K562 (cell line): ENCODE results near the gene IP6K3. TPM values are rescaled to one million over a fixed set of nuclear protein-coding genes. Genes with fewer than 3 reads are reported as not detected.
A peak's percentile ranks its signal among the peaks of the same experiment; 100 is the strongest.

Source experiments
- ATAC-seq: fragments of 200-7000 bp; cut with Tn5 transposase; 3 replicates; pipeline ENCODE4 v1.9.1; 2020; ENCODE audit warnings: moderate library complexity
- BruUV-seq: library from RNA; stranded (reverse); fragments of 400-500 nt; replicated peaks from 2 replicates; lab custom pipeline; 2021; lab: Mats Ljungman, UMichigan
- CTCF ChIA-PET: fragments of 300-600 bp; formaldehyde crosslinking; extraction: SDS; loops from one replicate; lab custom pipeline; 2021; ENCODE audit warnings: low intra/inter-chr PET ratio; lab: Yijun Ruan, JAX
- POLR2A ChIA-PET: fragments of 300-600, 350-650 bp; sonication (Branson Sonifier 250); formaldehyde crosslinking; extraction: SDS; loops from one replicate; lab custom pipeline; 2021; ENCODE audit warnings: antibody characterized with exemption, inconsistent platforms; lab: Yijun Ruan, JAX
- DNase-seq, 4 experiments: peaks; one replicate each; pipeline versions ENCODE4 v3.0.0 to v3.0.0-alpha.2; 2011 to 2018; ENCODE audit warnings: low spot score in 3 of 4, mixed read lengths in 3 of 4; ENCODE audit errors: extremely low read depth in 1 of 4
- FAIRE-seq: peaks from 2 replicates; lab custom pipeline; 2011; peaks lifted over from hg19 to GRCh38; lab: Jason Lieb, UNC
- H2AFZ ChIP-seq: 2 replicates; pipeline ENCODE4 v1.6.0; 2011; ENCODE audit warnings: low read depth, low read length, control low read depth, inconsistent platforms
- H3K27ac ChIP-seq: fragments of 200-600 bp; 3 replicates; pipeline ENCODE4 v1.8.0; 2011; ENCODE audit warnings: low read depth, mild to moderate bottlenecking, control low read depth, inconsistent platforms, low read length, moderate library complexity, mixed read lengths; ENCODE audit errors: extremely low read depth
- H3K27me3 ChIP-seq, 2 experiments: fragments of 300-600 bp in 1 of 2; 2 replicates in 1 of 2; 3 replicates in 1 of 2; pipeline versions ENCODE4 v1.6.0 to v1.8.0; 2011; ENCODE audit warnings: inconsistent platforms in 2 of 2, low read length in 2 of 2, mild to moderate bottlenecking in 1 of 2, mixed read lengths in 1 of 2, moderate library complexity in 1 of 2; ENCODE audit not compliant: control insufficient read depth in 2 of 2, insufficient read depth in 2 of 2
- H3K36me3 ChIP-seq: fragments of 300-600 bp; 3 replicates; pipeline ENCODE4 v1.8.0; 2011; ENCODE audit warnings: mild to moderate bottlenecking, low read length, inconsistent platforms; ENCODE audit not compliant: control insufficient read depth, insufficient read depth
- H3K4me1 ChIP-seq, 2 experiments: fragments of 200-600 bp in 1 of 2; replicated peaks in 1 of 2; 2 replicates in 1 of 2; 3 replicates in 1 of 2; pipeline versions ENCODE4 v1.5.1 to v1.8.0; 2011; ENCODE audit warnings: inconsistent platforms in 2 of 2, low read length in 2 of 2, mild to moderate bottlenecking in 1 of 2, mixed read lengths in 1 of 2, moderate library complexity in 1 of 2; ENCODE audit not compliant: control insufficient read depth in 2 of 2, insufficient read depth in 2 of 2
- H3K4me2 ChIP-seq: 2 replicates; pipeline ENCODE4 v1.6.1; 2011; ENCODE audit warnings: low read length, control low read depth, inconsistent platforms, mixed read lengths; ENCODE audit not compliant: insufficient read depth
- H3K4me3 ChIP-seq: fragments of 200-600 bp; sonication (generic), shearing (Covaris generic); 2 replicates; pipeline ENCODE4 v1.5.1; 2016; ENCODE audit warnings: control low read depth, inconsistent platforms
- H3K79me2 ChIP-seq: fragments of 200-600 bp; 3 replicates; pipeline ENCODE4 v1.8.0; 2011; ENCODE audit warnings: low read length, inconsistent platforms; ENCODE audit not compliant: control insufficient read depth, insufficient read depth
- H3K9ac ChIP-seq, 2 experiments: 2 replicates each; pipeline versions ENCODE4 v1.6.0 to v1.6.1; 2011; ENCODE audit warnings: low read depth in 2 of 2, low read length in 2 of 2, control low read depth in 1 of 2, inconsistent platforms in 1 of 2, mild to moderate bottlenecking in 1 of 2, mixed read lengths in 1 of 2; ENCODE audit not compliant: insufficient read depth in 1 of 2
- H3K9me1 ChIP-seq: one replicate; pipeline ENCODE4 v1.6.0; 2011; ENCODE audit warnings: inconsistent platforms, mild to moderate bottlenecking, low read length, moderate library complexity; ENCODE audit not compliant: control insufficient read depth, insufficient read depth
- H3K9me3 ChIP-seq: replicated peaks from 2 replicates; pipeline ENCODE4 v1.5.1; 2011; ENCODE audit warnings: low read depth, low read length, inconsistent platforms; ENCODE audit not compliant: control insufficient read depth, insufficient read depth
- H4K20me1 ChIP-seq: replicated peaks from 2 replicates; pipeline ENCODE4 v1.6.1; 2011; ENCODE audit warnings: low read length, inconsistent platforms, mixed read lengths; ENCODE audit not compliant: control insufficient read depth, insufficient read depth
- CREB1 ChIP-seq, 2 experiments: sonication (generic) in 1 of 2; formaldehyde crosslinking in 1 of 2; IDR thresholded peaks; 2 replicates each; pipeline versions ENCODE4 v1.6.1 to v1.8.0; 2012 to 2022; ENCODE audit warnings: inconsistent platforms in 1 of 2, mild to moderate bottlenecking in 1 of 2, missing genetic modification reagents in 1 of 2, moderate library complexity in 1 of 2
- ZFP36 ChIP-seq: fragments of 150-350 bp; IDR thresholded peaks from 2 replicates; pipeline ENCODE4 v1.6.1; 2018; ENCODE audit warnings: low read length, low read depth; ENCODE audit not compliant: partially characterized antibody
- WGBS: fragments of 100-300 bp; shearing (Covaris generic); methylation state at CpG from one replicate; pipeline ENCODE4 v1.1.6; 2016; ENCODE audit warnings: low coverage, mixed read lengths; ENCODE audit not compliant: insufficient coverage; ENCODE audit errors: missing lambda C conversion rate; 5-methylcytosine and 5-hydroxymethylcytosine counted together
- in situ Hi-C: fragments of 300-500 bp; cut with MboI; formaldehyde crosslinking; loops from 4 replicates; pipeline ENCODE4 v1.15.0; 2018; ENCODE audit warnings: inconsistent platforms, mixed read lengths
- intact Hi-C: fragments of 100-400 bp; cut with micrococcal nuclease; formaldehyde crosslinking; loops from 2 replicates; pipeline ENCODE4 v1.14.2; 2022
- polyA plus RNA-seq, 8 experiments: library from polyadenylated mRNA; depleted of rRNA in 4 of 8; stranded (reverse) in 5 of 8; unstranded in 3 of 8; fragments of >200 nt; fragmentation: Nextera tagmentation in 2 of 8; fragmentation: Illumina TruSeq in 1 of 8; extraction: Ambion mirVana in 2 of 8; extraction: Trizol in 1 of 8; gene quantifications; 2 replicates each; pipeline versions ENCODE4 v1.2.1 to v1.2.3, GENCODE V29; 2011 to 2014; ENCODE audit warnings: inconsistent platforms in 1 of 8, missing spikeins in 1 of 8
- total RNA-seq, 7 experiments: library from RNA; depleted of rRNA in 6 of 7; stranded (reverse); fragments of >200 nt in 6 of 7; fragmentation: Illumina TruSeq in 2 of 7; extraction: Trizol in 2 of 7; gene quantifications; 2 replicates each; pipeline versions ENCODE4 v1.2.1 to v1.2.3, GENCODE V29; 2011 to 2021; ENCODE audit warnings: low replicate concordance in 1 of 7

The IP6K3 gene
- total and polyA plus RNA-seq, 9 of the 15 experiments (the other 6 are each of a cell fraction or from before 2014, with no cell fraction given) = not detected

- ATAC-seq (no peak), FAIRE-seq (no peak), DNase-seq (no peak)
- peaks cover 0 to 16% of the 10 kb centered on the region in 2 experiments; a peak in 2 of 5 replicates for H3K4me1 ChIP-seq
- no peak overlapping the region for H3K4me2 ChIP-seq
- peak; percentile 75 for TF ChIP-seq ZFP36
- TF ChIP-seq CREB1 (IDR thresholded peaks at IDR 0.05) = no peak
- no peak for TF ChIP-seq CREB1 (CRISPR knock-in tag; IDR thresholded peaks at IDR 0.05)
- intact Hi-C loops (loop anchor here (1.0 kb wide), 4 partner anchors 18 to 177 kb away; partner anchors contain the start of gene UQCC2), in situ Hi-C loops (loop anchor here (5.0 kb wide), 2 partner anchors 175 to 390 kb away; no protein-coding TSS in a partner anchor)
- H3K27me3 ChIP-seq = peaks cover 32 to 71% of the 10 kb centered on the region in 2 experiments
- no peak overlapping the region for H3K4me3 ChIP-seq
- no peaks in the 10 kb centered on the region for H3K9me1 ChIP-seq
- peak overlapping the region in 1 of 2 experiments; percentile 65; a peak in 2 of 4 replicates for H3K9ac ChIP-seq
- CTCF ChIA-PET = interaction anchor here (0.8 to 2.6 kb wide), 5 partner anchors 18 to 177 kb away, joined by 3 to 18 read pairs (median 12); partner anchors contain the start of gene UQCC2
- POLR2A ChIA-PET = interaction anchor here (1.8 to 2.8 kb wide), 2 partner anchors 10 to 52 kb away, joined by 7 to 12 read pairs; partner anchors contain the start of gene UQCC2
- no peaks in the 10 kb centered on the region for H3K9me3 ChIP-seq
- 2% methylated on average over 4 of the region's 4 CpGs for WGBS
- H3K36me3 ChIP-seq = no peaks in the 10 kb centered on the region
- H4K20me1 ChIP-seq = 0 out of 2 replicates have a peak, but pooled peaks cover 12% of the 10 kb centered on the region
- BruUV-seq = no TSS peak
- H3K27ac ChIP-seq = no peak overlapping the region
- H2AFZ ChIP-seq = no peak overlapping the region
- no peaks in the 10 kb centered on the region for H3K79me2 ChIP-seq
Observed at GRCh38 chr6:33762713-33763112, 16.0 kb upstream of the IP6K3 start.
